Loucy (cell line): ENCODE results near the gene MACF1.

ENCODE experiments used
- H2AFZ ChIP-seq: fragments of 200-600 bp; sonication (generic); 2 replicates; pipeline ENCODE4 v1.6.0; 2016; ENCODE audit warnings: antibody characterized with exemption, mild to moderate bottlenecking, low read length, moderate library complexity
- H3F3A ChIP-seq: fragments of 200-600 bp; 2 replicates; pipeline ENCODE4 v1.6.0; 2016; ENCODE audit warnings: antibody characterized with exemption, low read depth, mild to moderate bottlenecking
- H3K27me3 ChIP-seq: fragments of 200-600 bp; sonication (generic); 2 replicates; pipeline ENCODE4 v1.6.1; 2014; ENCODE audit warnings: low read length, mild to moderate bottlenecking; ENCODE audit not compliant: insufficient read depth, poor library complexity, severe bottlenecking
- H3K36me3 ChIP-seq: fragments of 200-600 bp; sonication (generic); 2 replicates; pipeline ENCODE4 v1.6.1; 2016; ENCODE audit warnings: low read length; ENCODE audit not compliant: insufficient read depth
- H3K4me1 ChIP-seq: fragments of 200-600 bp; sonication (generic); 2 replicates; pipeline ENCODE4 v1.5.1; 2014; ENCODE audit warnings: low read length, mild to moderate bottlenecking; ENCODE audit not compliant: insufficient read depth, poor library complexity, severe bottlenecking
- H3K4me2 ChIP-seq: fragments of 200-600 bp; sonication (generic); 2 replicates; pipeline ENCODE4 v1.6.0; 2014; ENCODE audit warnings: antibody characterized with exemption, low read length, low read depth, mild to moderate bottlenecking; ENCODE audit not compliant: poor library complexity, severe bottlenecking
- H3K4me3 ChIP-seq: fragments of 200-600 bp; sonication (generic); 2 replicates; pipeline ENCODE4 v1.5.1; 2014; ENCODE audit warnings: low read length, mild to moderate bottlenecking, mixed read lengths; ENCODE audit not compliant: poor library complexity, severe bottlenecking
- H3K79me2 ChIP-seq: fragments of 200-600 bp; sonication (generic); 2 replicates; pipeline ENCODE4 v1.6.1; 2014; ENCODE audit warnings: low read length; ENCODE audit not compliant: insufficient read depth
- H3K9ac ChIP-seq: fragments of 200-600 bp; sonication (generic); 2 replicates; pipeline ENCODE4 v1.6.0; 2014; ENCODE audit warnings: mild to moderate bottlenecking, low read depth, low read length, moderate library complexity; ENCODE audit not compliant: poor library complexity, severe bottlenecking
- H3K9me2 ChIP-seq: fragments of 200-600 bp; sonication (generic); replicated peaks from 2 replicates; pipeline ENCODE4 v1.6.1; 2016; ENCODE audit warnings: low read depth, low read length, mixed read lengths
- H3K9me3 ChIP-seq: fragments of 200-600 bp; sonication (generic); 2 replicates; pipeline ENCODE4 v1.6.1; 2014; ENCODE audit warnings: mild to moderate bottlenecking, antibody characterized with exemption, low read length, low read depth; ENCODE audit not compliant: insufficient read depth
- H4K20me1 ChIP-seq: fragments of 200-600 bp; sonication (generic); 2 replicates; pipeline ENCODE4 v1.6.0; 2014; ENCODE audit warnings: antibody characterized with exemption, low read length, mild to moderate bottlenecking; ENCODE audit not compliant: insufficient read depth, poor library complexity, severe bottlenecking
- EZH2phosphoT487 ChIP-seq: fragments of 200-600 bp; IDR thresholded peaks from 2 replicates; pipeline ENCODE4 v1.6.1; 2018; ENCODE audit warnings: antibody characterized with exemption, mild to moderate bottlenecking, moderate library complexity, borderline replicate concordance
- TF ChIP-seq, protein P1 (sequence below): fragments of 200-600 bp; sonication (generic); conservative IDR thresholded peaks from 2 replicates; pipeline ENCODE4 v1.5.1; 2014; ENCODE audit warnings: mild to moderate bottlenecking, antibody characterized with exemption, low read length

Gene MACF1

GRCh38 chr1:39420493-39420892, 216.0 kb downstream of the MACF1 start:
- TF ChIP-seq, protein P1, sequence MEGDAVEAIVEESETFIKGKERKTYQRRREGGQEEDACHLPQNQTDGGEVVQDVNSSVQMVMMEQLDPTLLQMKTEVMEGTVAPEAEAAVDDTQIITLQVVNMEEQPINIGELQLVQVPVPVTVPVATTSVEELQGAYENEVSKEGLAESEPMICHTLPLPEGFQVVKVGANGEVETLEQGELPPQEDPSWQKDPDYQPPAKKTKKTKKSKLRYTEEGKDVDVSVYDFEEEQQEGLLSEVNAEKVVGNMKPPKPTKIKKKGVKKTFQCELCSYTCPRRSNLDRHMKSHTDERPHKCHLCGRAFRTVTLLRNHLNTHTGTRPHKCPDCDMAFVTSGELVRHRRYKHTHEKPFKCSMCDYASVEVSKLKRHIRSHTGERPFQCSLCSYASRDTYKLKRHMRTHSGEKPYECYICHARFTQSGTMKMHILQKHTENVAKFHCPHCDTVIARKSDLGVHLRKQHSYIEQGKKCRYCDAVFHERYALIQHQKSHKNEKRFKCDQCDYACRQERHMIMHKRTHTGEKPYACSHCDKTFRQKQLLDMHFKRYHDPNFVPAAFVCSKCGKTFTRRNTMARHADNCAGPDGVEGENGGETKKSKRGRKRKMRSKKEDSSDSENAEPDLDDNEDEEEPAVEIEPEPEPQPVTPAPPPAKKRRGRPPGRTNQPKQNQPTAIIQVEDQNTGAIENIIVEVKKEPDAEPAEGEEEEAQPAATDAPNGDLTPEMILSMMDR: no peak
- TF ChIP-seq EZH2phosphoT487: no peak
- H4K20me1 ChIP-seq: peaks cover 45% of the 10 kb centered on the region
- H3K79me2 ChIP-seq: peaks cover 60% of the 10 kb centered on the region
- H3F3A ChIP-seq: no peaks in the 10 kb centered on the region
- peaks cover 48% of the 10 kb centered on the region; the same call in 1 of the 2 replicates for H3K36me3 ChIP-seq
- H3K4me1 ChIP-seq: peaks cover 13% of the 10 kb centered on the region
- no peak overlapping the region for H2AFZ ChIP-seq
- no peaks in the 10 kb centered on the region for H3K27me3 ChIP-seq
- H3K9me3 ChIP-seq: no peaks in the 10 kb centered on the region
- no peaks in the 10 kb centered on the region for H3K9me2 ChIP-seq
- no peak overlapping the region for H3K4me3 ChIP-seq
- H3K4me2 ChIP-seq: no peak overlapping the region
- H3K9ac ChIP-seq: no peak overlapping the region

- no peaks in the 10 kb centered on the region for H3K27me3 ChIP-seq
- TF ChIP-seq, protein P1: no peak
- no peak for TF ChIP-seq EZH2phosphoT487
- no peaks in the 10 kb centered on the region for H3K9me2 ChIP-seq
- no peak overlapping the region for H3K4me2 ChIP-seq
- H3K9me3 ChIP-seq: no peaks in the 10 kb centered on the region
- H3K9ac ChIP-seq: no peak overlapping the region
- no peak overlapping the region for H2AFZ ChIP-seq
- no peak overlapping the region for H3K4me3 ChIP-seq
- 0 out of 2 replicates have a peak, but pooled peaks cover 3% of the 10 kb centered on the region for H3F3A ChIP-seq
- peaks cover 40% of the 10 kb centered on the region for H4K20me1 ChIP-seq
- peaks cover 15% of the 10 kb centered on the region for H3K4me1 ChIP-seq
- peaks cover 59% of the 10 kb centered on the region for H3K36me3 ChIP-seq
- H3K79me2 ChIP-seq: peaks cover 41% of the 10 kb centered on the region
Observed at GRCh38 chr1:39422614-39423013, 218.1 kb downstream of the MACF1 start.

DNA sequence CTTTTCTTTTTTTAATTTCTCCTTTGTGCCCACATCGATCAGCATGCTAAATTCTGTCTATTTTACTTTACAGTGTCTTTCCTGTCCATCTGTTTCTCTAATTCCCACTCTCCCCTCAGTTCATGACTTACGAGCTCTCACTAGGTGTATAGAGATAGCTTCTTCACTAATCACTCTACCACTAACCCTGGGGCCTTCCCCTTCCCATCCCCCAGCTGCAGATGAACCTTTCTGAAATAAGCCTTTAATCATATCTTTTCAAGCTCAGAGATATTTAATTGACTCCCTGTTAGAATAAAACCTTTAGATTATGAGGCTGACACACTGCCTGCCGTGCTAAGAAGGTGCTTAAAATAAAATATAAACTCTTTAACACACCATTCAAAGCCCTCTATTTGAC, 220.7 kb downstream of the MACF1 start:
- Histone ChIP-seq H3K4me2 (no peak overlapping the region), H3K79me2 (peaks cover 18% of the 10 kb centered on the region; the same call in 1 of the 2 replicates), H3K9me3 (no peaks in the 10 kb centered on the region), H2AFZ (no peak overlapping the region), H3K27me3 (no peaks in the 10 kb centered on the region), H3F3A (0 out of 2 replicates have a peak, but pooled peaks cover 3% of the 10 kb centered on the region), H3K36me3 (peaks cover 85% of the 10 kb centered on the region), H4K20me1 (peaks cover 30% of the 10 kb centered on the region), H3K9me2 (no peaks in the 10 kb centered on the region), H3K4me1 (peaks cover 15% of the 10 kb centered on the region), H3K4me3 (no peak overlapping the region), H3K9ac (no peak overlapping the region)
- TF ChIP-seq, protein P1: no peak
- no peak for TF ChIP-seq EZH2phosphoT487
